GM18502 (cell line): ENCODE measurements around the gene FAM118B.

ENCODE experiments used
- ATAC-seq: cut with Tn5 transposase; IDR thresholded peaks from one replicate; pipeline ENCODE4 v1.9.1; 2021; ENCODE audit warnings: mild to moderate bottlenecking; ENCODE audit not compliant: unreplicated experiment, poor library complexity

Gene FAM118B

GRCh38 chr11:126265811-126266210 is 54.2 kb downstream of the FAM118B start:
- ATAC-seq, result no peak

GRCh38 chr11:126267650-126268049 is 56.1 kb downstream of the FAM118B start:
- no peak for ATAC-seq

GRCh38 chr11:126268361-126268707 is 56.8 kb downstream of the FAM118B start:
- ATAC-seq, result peak; percentile 3

GRCh38 chr11:126268708-126269579 is 57.4 kb downstream of the FAM118B start, which contains the start of the genes FOXRED1 and SRPRA:
Gene FOXRED1 (plus strand): TSS chr11:126269154. CDS start chr11:126269207, 53 bp downstream.
Gene SRPRA (minus strand): TSS chr11:126268895. CDS start chr11:126268804, 91 bp downstream.
- ATAC-seq, result peak; percentile 99

- no peak for ATAC-seq
Measured at GRCh38 chr11:126277322-126277721, 65.7 kb downstream of the FAM118B start.

GRCh38 chr11:126277780-126278179 is 66.2 kb downstream of the FAM118B start:
- ATAC-seq, result no peak

GRCh38 chr11:126279191-126279590 is 67.6 kb downstream of the FAM118B start:
- no peak for ATAC-seq

- ATAC-seq, result no peak
Measured at GRCh38 chr11:126280595-126280994, 69.0 kb downstream of the FAM118B start.

GRCh38 chr11:126281245-126281644 is 69.7 kb downstream of the FAM118B start:
- ATAC-seq, result no peak

GRCh38 chr11:126281666-126282175 is 70.1 kb downstream of the FAM118B start:
- no peak for ATAC-seq

- no peak for ATAC-seq
Measured at GRCh38 chr11:126282361-126282735, 70.8 kb downstream of the FAM118B start.

- ATAC-seq, result peak; percentile 71
Measured at GRCh38 chr11:126282736-126283591, 71.4 kb downstream of the FAM118B start, which contains the start of gene TIRAP. Gene TIRAP (plus strand): TSS chr11:126283093. CDS start chr11:126290895, 7,802 bp downstream.

- ATAC-seq, result peak; percentile 50
Measured at GRCh38 chr11:126284829-126285228, 73.2 kb downstream of the FAM118B start.

GRCh38 chr11:126288237-126288636 is 76.7 kb downstream of the FAM118B start:
- no peak for ATAC-seq

- ATAC-seq, result no peak
Measured at GRCh38 chr11:126290887-126291286, 79.3 kb downstream of the FAM118B start.

- no peak for ATAC-seq
Measured at GRCh38 chr11:126293726-126294125, 82.1 kb downstream of the FAM118B start.

GRCh38 chr11:126297004-126297403 is 85.4 kb downstream of the FAM118B start:
- no peak for ATAC-seq

GRCh38 chr11:126303623-126304456 is 92.3 kb downstream of the FAM118B start, which contains the start of gene DCPS:
Gene DCPS (plus strand): TSS chr11:126304060. CDS start chr11:126304081, 21 bp downstream.
- peak; percentile 85 for ATAC-seq

GRCh38 chr11:126304457-126305075 is 93.0 kb downstream of the FAM118B start:
- peak; percentile 39 for ATAC-seq
